ENCODE measurements around the gene CAMKV.

CAMKV gene

GRCh38 chr3:49878686-49879085 lies 9.0 kb upstream of the CAMKV start:
- Mint-ChIP-seq H3K27ac (no peak overlapping the region), H3K36me3 (ENCODE audit: low read depth) (no peaks in the 10 kb centered on the region), H3K9me3 (no peaks in the 10 kb centered on the region), H3K4me3 (no peak overlapping the region), H3K27me3 (no peaks in the 10 kb centered on the region), H3K4me1 (ENCODE audit: low read depth) (no peaks in the 10 kb centered on the region)
- intact Hi-C loops (cut with micrococcal nuclease), result no loop called here

GRCh38 chr3:49877716-49878115 lies 8.0 kb upstream of the CAMKV start:
- H3K27me3 Mint-ChIP-seq, result no peaks in the 10 kb centered on the region
- no peaks in the 10 kb centered on the region for H3K36me3 Mint-ChIP-seq (ENCODE audit: low read depth)
- H3K4me1 Mint-ChIP-seq (ENCODE audit: low read depth), result no peaks in the 10 kb centered on the region
- intact Hi-C loops (cut with micrococcal nuclease), result no loop called here
- H3K9me3 Mint-ChIP-seq, result no peaks in the 10 kb centered on the region
- no peak overlapping the region for H3K27ac Mint-ChIP-seq
- H3K4me3 Mint-ChIP-seq, result no peak overlapping the region

- Mint-ChIP-seq H3K36me3 (ENCODE audit: low read depth) (no peaks in the 10 kb centered on the region), H3K27ac (no peak overlapping the region), H3K9me3 (no peaks in the 10 kb centered on the region), H3K27me3 (peaks cover 2% of the 10 kb centered on the region), H3K4me3 (no peak overlapping the region), H3K4me1 (ENCODE audit: low read depth) (no peaks in the 10 kb centered on the region)
- intact Hi-C loops (cut with micrococcal nuclease), result no loop called here
These were observed 6.9 kb upstream of the CAMKV start for GRCh38 chr3:49876567-49876966.

- Mint-ChIP-seq H3K9me3 (no peaks in the 10 kb centered on the region), H3K4me3 (no peak overlapping the region), H3K27me3 (peaks cover 29% of the 10 kb centered on the region), H3K36me3 (ENCODE audit: low read depth) (no peaks in the 10 kb centered on the region), H3K27ac (no peak overlapping the region), H3K4me1 (ENCODE audit: low read depth) (no peaks in the 10 kb centered on the region)
- intact Hi-C loops (cut with micrococcal nuclease), result no loop called here
These were observed 3.9 kb upstream of the CAMKV start for GRCh38 chr3:49873623-49874022.

- intact Hi-C loops (cut with micrococcal nuclease), result no loop called here
- H3K36me3 Mint-ChIP-seq (ENCODE audit: low read depth), result no peaks in the 10 kb centered on the region
- H3K4me1 Mint-ChIP-seq (ENCODE audit: low read depth), result no peaks in the 10 kb centered on the region
- no peak overlapping the region for H3K27ac Mint-ChIP-seq
- H3K27me3 Mint-ChIP-seq, result peaks cover 37% of the 10 kb centered on the region
- no peaks in the 10 kb centered on the region for H3K9me3 Mint-ChIP-seq
- H3K4me3 Mint-ChIP-seq, result no peak overlapping the region
These were observed 3.1 kb upstream of the CAMKV start for GRCh38 chr3:49872801-49873281.

- H3K9me3 Mint-ChIP-seq, result no peaks in the 10 kb centered on the region
- intact Hi-C loops (cut with micrococcal nuclease), result no loop called here
- no peaks in the 10 kb centered on the region for H3K36me3 Mint-ChIP-seq (ENCODE audit: low read depth)
- peaks cover 49% of the 10 kb centered on the region for H3K27me3 Mint-ChIP-seq
- H3K4me1 Mint-ChIP-seq (ENCODE audit: low read depth), result no peaks in the 10 kb centered on the region
- H3K4me3 Mint-ChIP-seq, result no peak overlapping the region
- no peak overlapping the region for H3K27ac Mint-ChIP-seq
These were observed 1.9 kb upstream of the CAMKV start for GRCh38 chr3:49871531-49872153.

- Mint-ChIP-seq H3K36me3 (ENCODE audit: low read depth) (no peaks in the 10 kb centered on the region), H3K4me3 (no peak overlapping the region), H3K27ac (no peak overlapping the region), H3K27me3 (peaks cover 66% of the 10 kb centered on the region), H3K4me1 (ENCODE audit: low read depth) (no peaks in the 10 kb centered on the region), H3K9me3 (no peaks in the 10 kb centered on the region)
- intact Hi-C loops (cut with micrococcal nuclease), result no loop called here
These were observed 742 bp downstream of the CAMKV start for GRCh38 chr3:49868862-49869466.

GRCh38 chr3:49867871-49868321 lies 1.8 kb downstream of the CAMKV start:
- no peaks in the 10 kb centered on the region for H3K9me3 Mint-ChIP-seq
- no peaks in the 10 kb centered on the region for H3K4me1 Mint-ChIP-seq (ENCODE audit: low read depth)
- H3K27ac Mint-ChIP-seq, result no peak overlapping the region
- H3K27me3 Mint-ChIP-seq, result peaks cover 72% of the 10 kb centered on the region
- intact Hi-C loops (cut with micrococcal nuclease), result no loop called here
- H3K4me3 Mint-ChIP-seq, result no peak overlapping the region
- no peaks in the 10 kb centered on the region for H3K36me3 Mint-ChIP-seq (ENCODE audit: low read depth)

- Mint-ChIP-seq H3K27ac (no peak overlapping the region), H3K4me1 (ENCODE audit: low read depth) (no peaks in the 10 kb centered on the region), H3K36me3 (ENCODE audit: low read depth) (no peaks in the 10 kb centered on the region), H3K27me3 (peaks cover 72% of the 10 kb centered on the region), H3K9me3 (no peaks in the 10 kb centered on the region), H3K4me3 (no peak overlapping the region)
- intact Hi-C loops (cut with micrococcal nuclease), result no loop called here
These were observed 2.3 kb downstream of the CAMKV start for GRCh38 chr3:49867400-49867799.

- no peaks in the 10 kb centered on the region for H3K9me3 Mint-ChIP-seq
- H3K36me3 Mint-ChIP-seq (ENCODE audit: low read depth), result no peaks in the 10 kb centered on the region
- H3K4me3 Mint-ChIP-seq, result no peak overlapping the region
- H3K27me3 Mint-ChIP-seq, result peaks cover 58% of the 10 kb centered on the region
- intact Hi-C loops (cut with micrococcal nuclease), result no loop called here
- H3K27ac Mint-ChIP-seq, result no peak overlapping the region
- no peaks in the 10 kb centered on the region for H3K4me1 Mint-ChIP-seq (ENCODE audit: low read depth)
These were observed 4.4 kb downstream of the CAMKV start for GRCh38 chr3:49865198-49865784.

GRCh38 chr3:49864505-49864904 lies 5.2 kb downstream of the CAMKV start:
- Mint-ChIP-seq H3K4me3 (no peak overlapping the region), H3K9me3 (no peaks in the 10 kb centered on the region), H3K36me3 (ENCODE audit: low read depth) (no peaks in the 10 kb centered on the region), H3K4me1 (ENCODE audit: low read depth) (no peaks in the 10 kb centered on the region), H3K27ac (no peak overlapping the region), H3K27me3 (peaks cover 52% of the 10 kb centered on the region)
- intact Hi-C loops (cut with micrococcal nuclease), result no loop called here

- Mint-ChIP-seq H3K27me3 (peaks cover 9% of the 10 kb centered on the region), H3K9me3 (no peaks in the 10 kb centered on the region), H3K4me1 (ENCODE audit: low read depth) (peaks cover 10% of the 10 kb centered on the region), H3K4me3 (no peak overlapping the region), H3K36me3 (ENCODE audit: low read depth) (no peaks in the 10 kb centered on the region), H3K27ac (no peak overlapping the region)
- intact Hi-C loops (cut with micrococcal nuclease), result no loop called here
These were observed 10.0 kb downstream of the CAMKV start for GRCh38 chr3:49859576-49860305.

- Mint-ChIP-seq H3K27ac (peak within 1 kb of the TSS; percentile 76), H3K36me3 (ENCODE audit: low read depth) (no peaks in the 10 kb centered on the region), H3K4me3 (peak within 1 kb of the TSS; percentile 82), H3K9me3 (no peaks in the 10 kb centered on the region), H3K4me1 (ENCODE audit: low read depth) (peaks cover 10% of the 10 kb centered on the region), H3K27me3 (no peaks in the 10 kb centered on the region)
- intact Hi-C loops (cut with micrococcal nuclease), result no loop called here
These were observed 13.3 kb downstream of the CAMKV start, which contains the start of gene TRAIP for GRCh38 chr3:49856181-49857005. TRAIP (minus strand) TSS chr3:49856564; CDS start chr3:49856453, 111 bp downstream.
